Neural progenitor cell (in vitro differentiated cells): ENCODE results near the gene RNF212. TPM values are rescaled to one million over a fixed set of nuclear protein-coding genes. Genes with fewer than 3 reads are reported as not detected.
A peak's percentile ranks its signal among the peaks of the same experiment; 100 is the strongest.

Experiments
- DNase-seq: peaks from one replicate; pipeline ENCODE4 v3.0.0-alpha.2; 2016; ENCODE audit warnings: low spot score
- H2AFZ ChIP-seq: fragments of 200-600 bp; sonication (generic); replicated peaks from 2 replicates; pipeline ENCODE4 v1.6.1; 2016; ENCODE audit warnings: antibody characterized with exemption
- H3F3A ChIP-seq: fragments of 200-600 bp; sonication (generic); 2 replicates; pipeline ENCODE4 v1.6.1; 2016; ENCODE audit warnings: antibody characterized with exemption, low read depth
- H3K27ac ChIP-seq: fragments of 200-600 bp; sonication (generic); 2 replicates; pipeline ENCODE4 v1.5.1; 2016; ENCODE audit warnings: mild to moderate bottlenecking
- H3K27me3 ChIP-seq: fragments of 200-600 bp; sonication (generic); 2 replicates; pipeline ENCODE4 v1.6.1; 2016; ENCODE audit warnings: mild to moderate bottlenecking, moderate library complexity
- H3K36me3 ChIP-seq: fragments of 200-600 bp; sonication (generic); 2 replicates; pipeline ENCODE4 v1.5.1; 2016
- H3K4me1 ChIP-seq: fragments of 200-600 bp; sonication (generic); 2 replicates; pipeline ENCODE4 v1.6.1; 2016; ENCODE audit warnings: mixed run types
- H3K4me2 ChIP-seq: fragments of 200-600 bp; sonication (generic); 2 replicates; pipeline ENCODE4 v1.6.1; 2016
- H3K4me3 ChIP-seq: fragments of 200-600 bp; sonication (generic); 2 replicates; pipeline ENCODE4 v1.5.1; 2016
- H3K79me2 ChIP-seq: fragments of 200-600 bp; sonication (generic); 2 replicates; pipeline ENCODE4 v1.6.1; 2016; ENCODE audit warnings: low read depth
- H3K9ac ChIP-seq: fragments of 200-600 bp; sonication (generic); 2 replicates; pipeline ENCODE4 v1.6.1; 2016
- H3K9me3 ChIP-seq: fragments of 200-600 bp; sonication (generic); 2 replicates; pipeline ENCODE4 v1.5.1; 2016; ENCODE audit warnings: low read depth
- H4K20me1 ChIP-seq: fragments of 200-600 bp; sonication (generic); 2 replicates; pipeline ENCODE4 v1.6.1; 2016; ENCODE audit warnings: low read depth
- H3K27ac Mint-ChIP-seq: 3 replicates; pipeline ENCODE4 v1.8.0; 2021; ENCODE audit warnings: mixed read lengths
- H3K27me3 Mint-ChIP-seq: 2 replicates; pipeline ENCODE4 v1.8.0; 2022; ENCODE audit warnings: low read depth, mild to moderate bottlenecking, inconsistent platforms, moderate library complexity, mixed read lengths; ENCODE audit not compliant: insufficient read depth
- H3K36me3 Mint-ChIP-seq: 3 replicates; pipeline ENCODE4 v1.8.0; 2021; ENCODE audit warnings: mixed read lengths
- H3K4me1 Mint-ChIP-seq: 3 replicates; pipeline ENCODE4 v1.8.0; 2021; ENCODE audit warnings: mixed read lengths
- H3K4me3 Mint-ChIP-seq: 3 replicates; pipeline ENCODE4 v1.8.0; 2021; ENCODE audit warnings: mild to moderate bottlenecking, moderate library complexity, mixed read lengths
- H3K9me3 Mint-ChIP-seq: 3 replicates; pipeline ENCODE4 v1.8.0; 2020; ENCODE audit warnings: mixed read lengths
- EZH2 ChIP-seq: fragments of 200-600 bp; sonication (generic); IDR thresholded peaks from 2 replicates; pipeline ENCODE4 v1.6.1; 2017; ENCODE audit warnings: antibody characterized with exemption, mild to moderate bottlenecking, moderate library complexity
- EZH2phosphoT487 ChIP-seq: fragments of 200-600 bp; sonication (generic); IDR thresholded peaks from 2 replicates; pipeline ENCODE4 v1.6.1; 2017; ENCODE audit warnings: antibody characterized with exemption
- total RNA-seq: library from RNA; depleted of rRNA; stranded (reverse); fragments of >200 nt; gene quantifications from 2 replicates; pipeline ENCODE4 v1.2.3, GENCODE V29; 2015; ENCODE audit warnings: low replicate concordance
- TF ChIP-seq, protein P1 (sequence below): fragments of 200-600 bp; sonication (generic); IDR thresholded peaks from 2 replicates; pipeline ENCODE4 v1.5.1; 2017; ENCODE audit warnings: antibody characterized with exemption, mild to moderate bottlenecking

Gene RNF212
- total RNA-seq, 1 donor from 2014 or later, result 3.4 TPM

DNA sequence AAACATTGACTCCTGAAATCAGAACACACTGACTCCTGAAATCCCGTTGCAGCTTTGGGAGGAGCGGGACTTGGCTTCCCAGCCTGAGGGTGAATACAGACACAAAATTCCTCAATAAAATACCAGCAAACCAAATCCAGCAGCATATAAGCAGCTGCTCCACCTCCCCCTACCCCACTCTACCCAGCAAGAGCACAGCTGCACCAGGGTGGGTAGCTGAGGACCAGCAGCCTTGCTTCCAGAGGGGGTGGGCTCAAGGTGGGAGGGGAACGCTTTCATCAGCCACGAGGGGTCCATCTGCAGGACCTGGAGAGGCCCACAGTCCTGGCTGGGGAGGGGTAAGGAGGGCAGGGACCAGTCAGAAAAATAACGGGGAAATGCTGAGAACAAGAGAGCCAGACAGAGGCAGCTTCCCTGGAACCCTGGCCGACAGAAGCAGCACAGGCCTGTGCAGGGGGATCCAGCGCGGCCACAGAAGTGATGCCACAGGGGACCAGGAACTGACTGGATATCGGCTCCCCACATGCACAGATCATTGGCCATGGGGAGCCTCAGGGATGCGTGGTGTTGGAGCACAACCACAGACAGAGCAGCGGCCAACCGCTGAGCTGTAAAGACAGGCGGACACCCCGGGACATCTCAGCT, 52.2 kb downstream of the RNF212 start:
- H3K4me3 ChIP-seq, result no peak overlapping the region
- H3K9ac ChIP-seq, result no peak overlapping the region
- no peak for DNase-seq
- no peaks in the 10 kb centered on the region for H3F3A ChIP-seq
- no peaks in the 10 kb centered on the region for H3K4me1 ChIP-seq
- no peaks in the 10 kb centered on the region for H3K9me3 ChIP-seq
- H3K36me3 Mint-ChIP-seq, result no peaks in the 10 kb centered on the region
- TF ChIP-seq, protein P1, sequence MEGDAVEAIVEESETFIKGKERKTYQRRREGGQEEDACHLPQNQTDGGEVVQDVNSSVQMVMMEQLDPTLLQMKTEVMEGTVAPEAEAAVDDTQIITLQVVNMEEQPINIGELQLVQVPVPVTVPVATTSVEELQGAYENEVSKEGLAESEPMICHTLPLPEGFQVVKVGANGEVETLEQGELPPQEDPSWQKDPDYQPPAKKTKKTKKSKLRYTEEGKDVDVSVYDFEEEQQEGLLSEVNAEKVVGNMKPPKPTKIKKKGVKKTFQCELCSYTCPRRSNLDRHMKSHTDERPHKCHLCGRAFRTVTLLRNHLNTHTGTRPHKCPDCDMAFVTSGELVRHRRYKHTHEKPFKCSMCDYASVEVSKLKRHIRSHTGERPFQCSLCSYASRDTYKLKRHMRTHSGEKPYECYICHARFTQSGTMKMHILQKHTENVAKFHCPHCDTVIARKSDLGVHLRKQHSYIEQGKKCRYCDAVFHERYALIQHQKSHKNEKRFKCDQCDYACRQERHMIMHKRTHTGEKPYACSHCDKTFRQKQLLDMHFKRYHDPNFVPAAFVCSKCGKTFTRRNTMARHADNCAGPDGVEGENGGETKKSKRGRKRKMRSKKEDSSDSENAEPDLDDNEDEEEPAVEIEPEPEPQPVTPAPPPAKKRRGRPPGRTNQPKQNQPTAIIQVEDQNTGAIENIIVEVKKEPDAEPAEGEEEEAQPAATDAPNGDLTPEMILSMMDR, result no peak
- no peak for TF ChIP-seq EZH2phosphoT487
- TF ChIP-seq EZH2, result no peak
- no peaks in the 10 kb centered on the region for H3K79me2 ChIP-seq
- no peak overlapping the region for H3K27ac ChIP-seq
- no peaks in the 10 kb centered on the region for H4K20me1 ChIP-seq
- H3K4me1 Mint-ChIP-seq, result peaks cover 34% of the 10 kb centered on the region
- no peak overlapping the region for H3K4me2 ChIP-seq
- H3K27ac Mint-ChIP-seq, result no peak overlapping the region
- peaks cover 69% of the 10 kb centered on the region for H3K27me3 ChIP-seq
- H3K9me3 Mint-ChIP-seq, result no peaks in the 10 kb centered on the region
- peaks cover 4% of the 10 kb centered on the region for H3K27me3 Mint-ChIP-seq
- H2AFZ ChIP-seq, result peak overlapping the region; percentile 10
- no peak overlapping the region for H3K4me3 Mint-ChIP-seq
- no peaks in the 10 kb centered on the region for H3K36me3 ChIP-seq

DNA sequence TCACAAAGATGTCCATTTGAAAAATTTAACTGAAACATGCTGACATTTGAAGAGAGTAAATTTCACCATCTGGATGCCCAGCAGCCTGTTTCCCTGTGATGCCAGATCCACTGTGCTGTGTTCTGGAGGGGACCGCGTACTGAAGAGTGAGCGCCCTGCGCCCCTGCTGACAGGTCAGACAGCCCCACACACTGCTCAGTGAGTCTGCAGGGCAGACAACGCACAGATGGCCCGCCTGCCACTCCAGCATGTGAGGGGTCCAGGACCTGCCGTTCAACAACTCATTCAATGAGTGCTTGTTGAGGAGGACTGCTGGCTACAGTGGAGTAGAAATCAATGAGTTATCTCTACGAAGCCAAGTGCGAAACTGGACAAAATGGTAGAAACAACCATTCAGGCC, 52.7 kb downstream of the RNF212 start:
- peaks cover 69% of the 10 kb centered on the region for H3K27me3 ChIP-seq
- H3K9me3 ChIP-seq, result no peaks in the 10 kb centered on the region
- Mint-ChIP-seq H3K4me3 (no peak overlapping the region), H3K9me3 (no peaks in the 10 kb centered on the region), H3K27me3 (peaks cover 4% of the 10 kb centered on the region), H3K36me3 (no peaks in the 10 kb centered on the region), H3K27ac (no peak overlapping the region), H3K4me1 (peaks cover 38% of the 10 kb centered on the region)
- peaks cover under 1% of the 10 kb centered on the region for H3K4me1 ChIP-seq
- no peaks in the 10 kb centered on the region for H3K79me2 ChIP-seq
- H3F3A ChIP-seq, result no peaks in the 10 kb centered on the region
- no peak for DNase-seq
- no peaks in the 10 kb centered on the region for H4K20me1 ChIP-seq
- no peak for TF ChIP-seq EZH2
- TF ChIP-seq, protein P1, result no peak
- TF ChIP-seq EZH2phosphoT487, result no peak
- H2AFZ ChIP-seq, result no peak overlapping the region
- H3K4me2 ChIP-seq, result no peak overlapping the region
- H3K27ac ChIP-seq, result no peak overlapping the region
- H3K36me3 ChIP-seq, result no peaks in the 10 kb centered on the region
- no peak overlapping the region for H3K9ac ChIP-seq
- H3K4me3 ChIP-seq, result no peak overlapping the region

GRCh38 chr4:1060121-1060520, 53.2 kb downstream of the RNF212 start:
- Histone ChIP-seq H3K27me3 (peaks cover 69% of the 10 kb centered on the region), H3K27ac (no peak overlapping the region), H3F3A (no peaks in the 10 kb centered on the region), H4K20me1 (no peaks in the 10 kb centered on the region), H3K4me2 (no peak overlapping the region), H3K9ac (no peak overlapping the region), H2AFZ (no peak overlapping the region), H3K79me2 (no peaks in the 10 kb centered on the region), H3K36me3 (no peaks in the 10 kb centered on the region), H3K4me3 (no peak overlapping the region), H3K4me1 (peaks cover 4% of the 10 kb centered on the region), H3K9me3 (no peaks in the 10 kb centered on the region)
- no peaks in the 10 kb centered on the region for H3K9me3 Mint-ChIP-seq
- TF ChIP-seq, protein P1, result no peak
- TF ChIP-seq EZH2phosphoT487 (no peak), EZH2 (no peak)
- no peak overlapping the region for H3K27ac Mint-ChIP-seq
- peaks cover 2% of the 10 kb centered on the region for H3K27me3 Mint-ChIP-seq
- no peak overlapping the region for H3K4me3 Mint-ChIP-seq
- DNase-seq, result no peak
- no peaks in the 10 kb centered on the region for H3K36me3 Mint-ChIP-seq
- peaks cover 40% of the 10 kb centered on the region for H3K4me1 Mint-ChIP-seq
